HEK293T (cell line): ENCODE data around the gene PFDN5.

ENCODE experiments used
- ARNT ChIP-seq: fragments of 450-650 bp; IDR thresholded peaks from 2 replicates; pipeline ENCODE4 v1.6.1; 2017; ENCODE audit warnings: mild to moderate bottlenecking
- ELF4 ChIP-seq: fragments of 450-650 bp; IDR thresholded peaks from 2 replicates; pipeline ENCODE4 v1.6.1; 2017; ENCODE audit warnings: antibody characterized with exemption
- ZNF384 ChIP-seq: fragments of 450-650 bp; IDR thresholded peaks from 2 replicates; pipeline ENCODE4 v1.6.1; 2016

GRCh38 chr12:53325511-53326061 lies 30.2 kb downstream of the PFDN5 start:
- TF ChIP-seq ARNT: no peak
- no peak for TF ChIP-seq ZNF384
- TF ChIP-seq ELF4: no peak
